Neural progenitor cell (in vitro differentiated cells): ENCODE measurements around the gene HADHB.

Source experiments
- CTCF ChIP-seq: fragments of 200-600 bp; sonication (generic); IDR thresholded peaks from 2 replicates; pipeline ENCODE4 v1.5.1; 2017; ENCODE audit warnings: antibody characterized with exemption, mild to moderate bottlenecking
- EZH2 ChIP-seq: fragments of 200-600 bp; sonication (generic); IDR thresholded peaks from 2 replicates; pipeline ENCODE4 v1.6.1; 2017; ENCODE audit warnings: antibody characterized with exemption, mild to moderate bottlenecking, moderate library complexity
- EZH2phosphoT487 ChIP-seq: fragments of 200-600 bp; sonication (generic); IDR thresholded peaks from 2 replicates; pipeline ENCODE4 v1.6.1; 2017; ENCODE audit warnings: antibody characterized with exemption

GRCh38 chr2:26255759-26256384 is 11.1 kb downstream of the HADHB start:
- no peak for TF ChIP-seq CTCF
- no peak for TF ChIP-seq EZH2phosphoT487
- TF ChIP-seq EZH2, result no peak
